ENCODE measurements around the gene TOMM70. TPM values are rescaled to one million over a fixed set of nuclear protein-coding genes. Genes with fewer than 3 reads are reported as not detected.
"Not testable (repeated sequence)": the region's sequence is repeated elsewhere in the genome, so short reads cannot be mapped to it uniquely, and the experiment has no call there.

Gene TOMM70
- total RNA-seq, 1 donor from 2014 or later, result 102 TPM

GRCh38 chr3:100366424-100366823 lies 34.5 kb downstream of the TOMM70 start:
- DNase-seq (ENCODE audit: low read depth), result no peak

DNA sequence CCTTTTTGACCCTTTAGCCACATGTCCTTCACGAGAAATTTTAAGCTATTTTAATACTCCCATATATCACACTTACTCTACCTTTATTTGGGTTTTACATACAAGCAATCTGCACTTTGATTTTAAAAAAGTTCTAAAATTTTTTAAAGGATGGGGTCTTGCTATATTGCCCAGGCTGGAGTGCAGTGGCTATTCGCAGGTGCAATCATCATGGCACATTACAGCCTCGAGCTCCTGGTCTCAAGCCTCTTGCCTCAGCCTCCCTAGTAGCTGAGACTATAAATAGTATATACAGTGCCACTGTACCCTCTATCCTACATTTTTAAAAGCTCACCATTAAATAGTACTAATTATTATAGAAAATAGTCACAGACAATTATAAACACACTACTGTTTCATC lies 36.5 kb downstream of the TOMM70 start:
- no peak for DNase-seq (ENCODE audit: low read depth)

GRCh38 chr3:100361897-100362296 lies 39.0 kb downstream of the TOMM70 start:
- no peak for DNase-seq (ENCODE audit: low read depth)

DNA sequence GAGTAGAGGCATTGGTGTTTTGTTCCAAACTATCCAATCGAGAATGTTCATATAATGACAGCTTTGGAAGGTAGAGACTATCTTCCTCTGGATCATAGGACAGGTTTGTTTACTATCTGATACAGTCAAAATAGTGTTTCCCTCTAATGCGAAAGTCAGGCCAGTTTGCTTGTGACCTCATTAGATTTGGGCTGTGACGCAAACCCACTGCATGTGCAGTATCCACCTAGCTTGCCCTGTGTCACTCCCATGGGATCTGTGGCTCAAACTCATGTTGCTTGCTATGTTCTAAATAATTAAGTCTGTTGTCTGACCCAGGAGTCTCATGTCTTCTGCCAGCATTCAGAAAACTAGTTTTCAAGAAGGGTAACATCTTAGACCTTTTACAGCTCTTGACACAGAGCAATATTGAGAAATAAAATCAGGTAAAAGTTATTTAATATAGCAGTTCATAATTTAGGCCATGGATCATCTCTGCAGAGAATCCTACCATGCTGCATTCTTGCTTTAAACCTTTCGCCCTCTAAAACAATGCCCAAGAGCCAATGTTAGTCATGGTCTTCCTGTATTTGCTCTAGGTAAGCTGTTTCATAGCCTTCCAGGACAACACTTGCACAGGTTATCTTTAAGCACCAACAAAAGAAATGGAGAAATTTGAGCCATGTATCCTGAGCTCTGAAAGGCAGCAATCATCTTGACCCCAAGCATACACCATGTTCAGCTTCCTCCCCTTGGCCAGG lies 40.0 kb downstream of the TOMM70 start:
- no peak for DNase-seq (ENCODE audit: low read depth)

- DNase-seq (ENCODE audit: low read depth), result no peak
Observed at GRCh38 chr3:100359035-100359434, 41.9 kb downstream of the TOMM70 start.

DNA sequence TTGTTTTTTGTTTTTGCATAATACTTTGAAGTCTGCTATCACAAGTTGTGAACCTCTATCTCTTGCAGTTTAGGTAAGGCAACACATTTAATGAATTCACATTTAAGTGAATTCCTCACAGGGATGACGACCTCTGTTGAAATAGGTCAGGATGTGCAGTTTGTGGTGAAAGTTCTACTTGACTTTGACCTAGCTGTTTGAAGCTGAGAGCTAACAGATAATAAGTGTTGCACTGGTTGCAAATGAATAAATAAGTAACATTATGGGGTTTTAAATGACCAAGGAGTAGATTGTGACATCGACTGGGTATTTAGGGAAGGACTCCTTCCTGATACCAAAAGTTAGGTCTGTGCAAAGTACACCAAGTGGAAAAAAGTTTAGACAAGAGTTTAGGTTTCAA lies 42.5 kb downstream of the TOMM70 start:
- DNase-seq (ENCODE audit: low read depth), result no peak

- peak; percentile 9 for DNase-seq (ENCODE audit: low read depth)
Observed at GRCh38 chr3:100354850-100355249, 46.0 kb downstream of the TOMM70 start.

DNA sequence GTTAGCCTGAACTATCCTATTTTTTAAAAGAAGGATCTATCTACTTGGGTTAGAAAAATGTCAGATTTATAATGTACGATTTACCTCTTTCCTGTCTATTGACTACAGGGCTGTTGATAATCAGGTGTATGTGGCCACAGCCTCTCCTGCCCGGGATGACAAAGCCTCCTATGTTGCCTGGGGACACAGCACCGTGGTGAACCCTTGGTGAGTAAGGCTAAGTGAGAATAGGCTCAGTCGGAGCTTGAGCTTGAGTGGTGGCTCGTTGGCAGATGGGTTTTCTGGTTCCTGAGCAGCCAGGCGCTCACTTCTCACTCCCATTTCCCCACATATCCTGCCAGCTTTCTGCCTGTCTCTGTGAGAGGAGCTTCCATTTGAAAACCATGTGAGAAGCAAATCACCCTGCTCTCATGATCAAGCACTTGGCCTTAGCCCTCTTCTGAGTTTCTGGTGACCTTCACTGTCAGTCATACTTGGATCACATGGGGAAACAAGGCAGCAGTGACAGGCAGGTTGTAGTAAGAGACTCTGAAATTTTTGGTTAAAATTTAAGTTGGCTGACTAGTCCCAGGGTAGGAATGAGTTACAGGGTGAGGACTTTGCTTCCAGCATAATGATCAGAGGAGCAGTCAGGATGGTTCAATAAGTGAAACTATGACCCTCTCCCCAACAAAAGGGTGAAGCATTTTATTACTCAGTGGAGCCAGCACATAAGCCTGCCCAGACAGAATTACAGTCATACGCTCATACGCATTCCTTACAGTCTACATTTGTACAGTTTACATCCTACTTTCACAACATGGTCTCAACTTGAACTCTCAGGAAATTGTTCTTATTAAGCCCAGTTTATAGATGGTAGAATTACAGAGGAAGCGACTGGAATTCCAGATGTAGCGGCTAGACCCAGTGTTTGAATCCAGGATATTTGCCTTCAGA lies 48.3 kb downstream of the TOMM70 start:
- DNase-seq (ENCODE audit: low read depth), result no peak

DNA sequence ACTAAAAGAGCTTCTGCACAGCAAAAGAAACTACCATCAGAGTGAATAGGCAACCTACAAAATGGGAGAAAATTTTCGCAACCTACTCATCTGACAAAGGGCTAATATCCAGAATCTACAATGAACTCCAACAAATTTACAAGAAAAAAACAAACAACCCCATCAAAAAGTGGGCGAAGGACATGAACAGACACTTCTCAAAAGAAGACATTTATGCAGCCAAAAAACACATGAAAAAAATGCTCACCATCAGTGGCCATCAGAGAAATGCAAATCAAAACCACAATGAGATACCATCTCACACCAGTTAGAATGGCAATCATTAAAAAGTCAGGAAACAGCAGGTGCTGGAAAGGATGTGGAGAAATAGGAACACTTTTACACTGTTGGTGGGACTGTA lies 49.1 kb downstream of the TOMM70 start:
- not testable (repeated sequence) for DNase-seq (ENCODE audit: low read depth)

DNA sequence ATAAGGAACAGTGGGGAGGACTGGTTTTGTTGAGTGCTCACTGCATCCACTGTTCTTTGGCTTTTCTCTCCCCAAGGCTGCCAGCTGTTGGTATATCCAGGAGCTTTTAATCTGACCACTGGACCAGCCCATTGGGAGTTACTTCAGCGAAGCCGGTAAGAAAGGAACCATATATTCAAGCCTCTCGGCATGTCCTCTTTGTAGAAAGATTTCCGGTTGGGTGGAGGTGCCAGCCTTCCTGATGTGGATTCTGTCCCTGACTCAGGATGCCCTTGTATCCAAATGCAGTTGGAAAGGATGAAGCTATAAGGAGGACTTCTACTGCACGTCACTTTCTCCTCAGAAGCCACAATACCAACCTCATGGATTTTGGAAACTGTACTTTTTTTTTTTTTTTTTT lies 52.2 kb downstream of the TOMM70 start:
- DNase-seq (ENCODE audit: low read depth), result no peak

DNA sequence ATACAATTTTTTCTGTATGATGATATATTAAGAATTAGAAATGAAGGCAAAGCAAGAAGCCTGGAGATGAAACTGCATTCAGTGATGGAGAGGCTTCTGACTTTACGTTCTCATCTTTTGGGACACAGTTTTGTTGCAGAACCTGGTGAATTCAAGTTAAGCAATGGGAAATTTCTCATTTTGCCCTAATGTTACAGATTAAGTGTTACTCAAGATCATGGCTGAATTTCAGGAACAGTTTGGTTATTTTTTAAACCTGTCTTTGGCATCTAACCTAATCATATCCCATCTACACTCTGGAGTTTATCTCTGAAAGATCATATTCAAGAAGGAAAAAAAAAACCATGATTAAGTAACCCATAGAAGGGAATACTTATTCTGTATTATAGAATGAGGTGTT lies 60.4 kb downstream of the TOMM70 start:
- no peak for DNase-seq (ENCODE audit: low read depth)

DNA sequence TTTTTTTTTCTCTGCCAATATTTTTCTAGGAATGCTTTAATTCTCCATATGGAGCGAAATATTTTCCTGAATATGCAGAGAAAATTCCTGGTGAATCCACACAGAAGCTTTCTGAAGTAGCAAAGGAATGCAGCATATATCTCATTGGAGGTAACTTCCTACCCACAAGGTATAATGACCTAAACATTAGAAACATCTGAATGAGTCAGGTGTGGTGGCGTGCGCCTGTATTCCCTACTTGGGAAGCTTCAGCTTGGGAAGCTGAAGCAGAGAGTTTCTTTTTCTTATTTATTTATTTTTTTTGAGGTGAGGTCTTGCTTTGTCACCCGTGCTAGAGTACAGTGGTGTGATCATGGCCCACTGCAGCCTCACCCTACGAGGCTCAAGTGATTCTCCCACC lies 61.1 kb downstream of the TOMM70 start:
- DNase-seq (ENCODE audit: low read depth), result no peak

DNA sequence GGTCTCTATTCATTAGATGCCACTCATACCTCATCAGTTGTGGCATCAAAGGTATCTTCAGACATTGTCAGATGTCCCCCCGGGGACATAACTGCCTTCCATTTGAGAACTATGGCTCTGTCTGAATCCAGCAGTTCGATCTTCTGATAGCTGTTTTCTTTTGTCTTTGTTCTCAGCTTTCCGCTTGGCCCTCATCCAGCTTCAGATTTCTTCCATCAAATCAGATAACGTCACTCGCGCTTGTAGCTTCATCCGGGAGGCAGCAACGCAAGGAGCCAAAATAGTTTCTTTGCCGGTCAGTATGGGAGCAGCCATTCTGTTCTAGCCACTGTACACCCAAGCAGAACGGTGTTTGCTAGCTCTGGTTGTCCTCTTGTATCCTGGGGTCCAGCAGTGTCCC lies 62.0 kb downstream of the TOMM70 start:
- no peak for DNase-seq (ENCODE audit: low read depth)

DNA sequence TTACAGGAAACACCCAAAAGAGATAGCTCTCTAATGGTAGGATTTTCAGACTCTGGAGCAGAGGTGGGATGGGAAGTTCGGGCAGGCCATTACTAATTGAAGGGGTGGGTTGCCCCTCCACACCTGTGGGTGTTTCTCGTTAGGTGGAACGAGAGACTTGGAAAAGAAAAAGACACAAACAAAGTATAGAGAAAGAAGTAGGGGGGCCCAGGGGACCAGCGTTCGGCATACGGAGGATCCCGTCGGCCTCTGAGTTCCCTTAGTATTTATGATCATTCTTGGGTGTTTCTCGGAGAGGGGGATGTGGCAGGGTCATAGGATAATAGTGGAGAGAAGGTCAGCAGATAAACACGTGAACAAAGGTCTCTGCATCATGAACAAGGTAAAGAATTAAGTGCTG lies 64.7 kb downstream of the TOMM70 start:
- DNase-seq (ENCODE audit: low read depth), result not testable (repeated sequence)

DNA sequence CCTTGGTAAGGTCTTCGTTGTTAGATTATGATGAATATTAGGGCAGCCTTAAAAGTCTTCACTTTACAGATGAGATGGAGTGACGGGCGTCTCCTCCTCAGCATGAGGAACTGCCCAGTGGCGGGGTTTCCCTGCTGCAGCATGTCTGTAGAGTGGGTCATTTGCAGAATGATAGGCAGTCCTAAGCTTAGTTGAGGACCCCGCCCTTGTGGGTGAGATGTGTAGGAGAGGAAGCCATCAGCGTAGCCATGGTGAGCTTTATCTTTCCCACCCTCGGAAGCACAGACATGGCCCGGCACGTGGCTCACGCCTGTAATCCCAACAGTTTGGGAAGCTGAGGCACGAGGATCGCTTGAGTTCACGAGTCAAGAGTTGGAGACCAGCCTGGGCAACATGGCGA lies 65.5 kb downstream of the TOMM70 start:
- DNase-seq (ENCODE audit: low read depth), result peak; percentile 15

GRCh38 chr3:100334488-100335351 lies 66.2 kb downstream of the TOMM70 start, which contains the start of gene NIT2:
Gene NIT2, plus strand, starts transcription at chr3:100334757. Its CDS starts 35 bp downstream, at chr3:100334792.
- DNase-seq (ENCODE audit: low read depth), result peak; percentile 81

DNA sequence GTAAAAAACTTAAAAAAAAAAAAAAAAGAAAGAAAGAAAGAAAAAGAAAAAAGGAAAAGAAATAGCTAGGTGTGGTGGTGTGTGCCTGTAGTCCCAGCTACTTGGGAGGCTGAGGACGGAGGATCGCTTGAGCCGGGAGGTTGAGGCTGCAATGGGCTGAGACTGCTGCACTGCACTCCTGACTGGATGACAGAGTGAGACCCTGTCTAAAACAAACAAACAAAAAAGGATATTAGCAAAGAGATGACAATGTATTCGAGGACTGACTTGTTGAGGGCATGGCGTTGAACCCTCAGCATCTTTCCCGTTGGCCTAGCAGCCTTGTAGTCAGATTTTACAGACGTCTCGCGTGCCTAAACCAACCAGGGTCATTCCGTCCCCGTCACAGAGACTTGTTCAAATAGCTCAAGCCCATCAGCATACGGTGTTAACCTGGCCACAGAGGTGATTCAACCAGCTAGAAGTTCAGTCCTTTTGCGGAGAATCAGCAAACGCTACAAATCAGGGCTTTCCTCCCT lies 66.9 kb downstream of the TOMM70 start:
- DNase-seq (ENCODE audit: low read depth), result no peak

- no peak for DNase-seq (ENCODE audit: low read depth)
Observed at GRCh38 chr3:100333051-100333450, 67.8 kb downstream of the TOMM70 start.

DNA sequence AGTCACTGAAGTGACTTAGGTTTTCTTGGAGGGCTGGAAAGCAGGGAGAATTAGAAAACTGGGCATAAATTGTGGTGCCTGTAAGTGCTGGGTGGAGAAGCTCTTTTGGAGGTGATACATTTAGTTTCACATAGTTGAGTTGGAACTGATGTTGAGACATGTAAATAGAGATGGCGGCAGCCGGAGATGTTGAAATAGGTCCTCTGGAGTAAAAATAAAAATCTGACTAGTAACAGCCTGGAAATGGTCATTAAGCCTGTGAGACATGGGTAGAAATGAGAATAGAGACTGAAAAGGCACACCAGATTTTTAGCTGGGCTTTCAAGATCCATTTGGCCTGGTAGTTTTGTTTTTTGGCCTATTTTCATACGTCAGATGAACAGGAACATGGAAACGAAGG lies 69.2 kb downstream of the TOMM70 start:
- DNase-seq (ENCODE audit: low read depth), result no peak

GRCh38 chr3:100330651-100331050 lies 70.2 kb downstream of the TOMM70 start:
- DNase-seq (ENCODE audit: low read depth), result no peak

Data from myocyte (in vitro differentiated cells).